GM23338 (cell line): ENCODE measurements around the gene HEXD. TPM values are rescaled to one million over a fixed set of nuclear protein-coding genes. Genes with fewer than 3 reads are reported as not detected.
"Not testable (repeated sequence)": the region's sequence is repeated elsewhere in the genome, so short reads cannot be mapped to it uniquely, and the experiment has no call there.

ENCODE experiments used
- ATAC-seq: fragments of 200-7000 bp; cut with Tn5 transposase; 3 replicates; pipeline ENCODE4 v1.9.1; 2020
- DNase-seq: peaks from one replicate; pipeline ENCODE4 v3.0.0-alpha.2; 2015; ENCODE audit warnings: low spot score
- H2AFZ ChIP-seq: fragments of 200-600 bp; sonication (generic); 2 replicates; pipeline ENCODE4 v1.8.0; 2016; ENCODE audit warnings: antibody characterized with exemption, mild to moderate bottlenecking, moderate library complexity
- H3F3A ChIP-seq: fragments of 200-600 bp; sonication (generic); replicated peaks from 2 replicates; pipeline ENCODE4 v1.8.0; 2017; ENCODE audit warnings: antibody characterized with exemption, mixed run types, low read depth
- H3K27ac ChIP-seq: fragments of 200-600 bp; sonication (generic); 2 replicates; pipeline ENCODE4 v1.6.1; 2016; ENCODE audit warnings: low read depth
- H3K27me3 ChIP-seq: fragments of 200-600 bp; sonication (generic); 2 replicates; pipeline ENCODE4 v1.8.0; 2016; ENCODE audit warnings: mild to moderate bottlenecking, mixed run types, moderate library complexity; ENCODE audit not compliant: insufficient read depth
- H3K36me3 ChIP-seq: fragments of 200-600 bp; sonication (generic); 2 replicates; pipeline ENCODE4 v1.8.0; 2016; ENCODE audit warnings: mild to moderate bottlenecking; ENCODE audit not compliant: insufficient read depth
- H3K4me1 ChIP-seq: fragments of 200-600 bp; sonication (generic); 2 replicates; pipeline ENCODE4 v1.8.0; 2016; ENCODE audit warnings: mild to moderate bottlenecking, moderate library complexity; ENCODE audit not compliant: insufficient read depth
- H3K4me2 ChIP-seq: fragments of 200-600 bp; sonication (generic); 2 replicates; pipeline ENCODE4 v1.7.1; 2017; ENCODE audit warnings: mixed run types
- H3K4me3 ChIP-seq: fragments of 200-600 bp; sonication (generic); 2 replicates; pipeline ENCODE4 v1.6.1; 2016; ENCODE audit warnings: mixed run types
- H3K79me2 ChIP-seq: fragments of 200-600 bp; sonication (generic); replicated peaks from 2 replicates; pipeline ENCODE4 v1.8.0; 2017; ENCODE audit warnings: mild to moderate bottlenecking; ENCODE audit not compliant: insufficient read depth
- H3K9me2 ChIP-seq: fragments of 200-600 bp; sonication (generic); 2 replicates; pipeline ENCODE4 v1.8.0; 2017; ENCODE audit not compliant: insufficient read depth
- H4K20me1 ChIP-seq: fragments of 200-600 bp; sonication (generic); replicated peaks from 2 replicates; pipeline ENCODE4 v1.8.0; 2017; ENCODE audit warnings: mild to moderate bottlenecking; ENCODE audit not compliant: insufficient read depth
- H3K27ac Mint-ChIP-seq: 2 replicates; pipeline ENCODE4 v1.8.0; 2020; ENCODE audit warnings: inconsistent platforms, mild to moderate bottlenecking, moderate library complexity, mixed read lengths
- H3K27me3 Mint-ChIP-seq: 3 replicates; pipeline ENCODE4 v1.8.0; 2022; ENCODE audit warnings: low read depth, mild to moderate bottlenecking, moderate library complexity, mixed read lengths, inconsistent platforms; ENCODE audit not compliant: insufficient read depth, poor library complexity
- H3K36me3 Mint-ChIP-seq: 3 replicates; pipeline ENCODE4 v1.8.0; 2021; ENCODE audit warnings: low read depth, mild to moderate bottlenecking, inconsistent platforms, moderate library complexity, mixed read lengths
- H3K4me1 Mint-ChIP-seq: 3 replicates; pipeline ENCODE4 v1.8.0; 2020; ENCODE audit warnings: mild to moderate bottlenecking, inconsistent platforms, mixed read lengths
- H3K4me3 Mint-ChIP-seq: 3 replicates; pipeline ENCODE4 v1.8.0; 2021; ENCODE audit warnings: moderate library complexity, mild to moderate bottlenecking, inconsistent platforms, mixed read lengths
- H3K9me3 Mint-ChIP-seq: 3 replicates; pipeline ENCODE4 v1.8.0; 2020; ENCODE audit warnings: moderate library complexity, mild to moderate bottlenecking, inconsistent platforms, mixed read lengths
- EZH2 ChIP-seq: fragments of 200-600 bp; sonication (generic); IDR thresholded peaks from one replicate; pipeline ENCODE4 v1.8.0; 2017; ENCODE audit warnings: antibody characterized with exemption, mild to moderate bottlenecking, low read depth; ENCODE audit not compliant: unreplicated experiment
- JUNB ChIP-seq: IDR thresholded peaks from one replicate; pipeline ENCODE4 v1.6.1; 2016; ENCODE audit warnings: antibody characterized with exemption; ENCODE audit not compliant: unreplicated experiment
- POLR2AphosphoS5 ChIP-seq: IDR thresholded peaks from 2 replicates; pipeline ENCODE4 v1.6.1; 2016; ENCODE audit warnings: antibody characterized with exemption, low read depth
- ZNF331 ChIP-seq: fragments of 250-450 bp; sonication (Bioruptor Pico); IDR thresholded peaks from 2 replicates; pipeline ENCODE4 v1.5.0; 2020; ENCODE audit warnings: low read depth, mild to moderate bottlenecking, moderate library complexity
- ZNF462 ChIP-seq: fragments of 250-450 bp; sonication (Bioruptor Pico); IDR thresholded peaks from 2 replicates; pipeline ENCODE4 v1.5.0; 2020; ENCODE audit warnings: mild to moderate bottlenecking, moderate library complexity
- polyA plus RNA-seq: library from polyadenylated mRNA; unstranded; fragments of >200 nt; fragmentation: Nextera tagmentation; extraction: Ambion mirVana; gene quantifications from 2 replicates; pipeline ENCODE4 v1.2.1, GENCODE V29; 2016
- total RNA-seq: library from RNA; depleted of rRNA; stranded (reverse); fragments of >200 nt; shearing (Covaris generic); gene quantifications from 2 replicates; pipeline ENCODE4 v1.2.3, GENCODE V29; 2014

HEXD gene
- total and polyA plus RNA-seq, 2 experiments from 2014 or later: 11.9 to 31.1 TPM

GRCh38 chr17:82411396-82412053 lies 6.6 kb upstream of the HEXD start:
- no peak overlapping the region for H3K27ac ChIP-seq
- Mint-ChIP-seq H3K4me1 (peaks cover 9% of the 10 kb centered on the region), H3K4me3 (no peak overlapping the region), H3K27ac (no peak overlapping the region), H3K9me3 (no peaks in the 10 kb centered on the region; the same call in 2 of the 3 replicates), H3K27me3 (peaks cover 7% of the 10 kb centered on the region), H3K36me3 (no peaks in the 10 kb centered on the region)
- H3K4me2 ChIP-seq: no peak overlapping the region
- peaks cover 4% of the 10 kb centered on the region for H4K20me1 ChIP-seq
- H3K36me3 ChIP-seq: no peaks in the 10 kb centered on the region
- ATAC-seq (no peak), DNase-seq (no peak)
- H3K27me3 ChIP-seq: no peaks in the 10 kb centered on the region
- H3F3A ChIP-seq: no peaks in the 10 kb centered on the region; the same call in 1 of the 2 replicates
- TF ChIP-seq EZH2 (no peak), ZNF331 (CRISPR knock-in tag) (no peak), ZNF462 (no peak), JUNB (no peak), POLR2AphosphoS5 (no peak)
- no peak overlapping the region for H3K4me3 ChIP-seq
- no peaks in the 10 kb centered on the region for H3K9me2 ChIP-seq
- H2AFZ ChIP-seq: no peak overlapping the region
- no peaks in the 10 kb centered on the region for H3K79me2 ChIP-seq
- peaks cover 4% of the 10 kb centered on the region for H3K4me1 ChIP-seq

- not testable (repeated sequence) for H3K27ac Mint-ChIP-seq, H3K4me1 ChIP-seq, ATAC-seq, H2AFZ ChIP-seq, DNase-seq, H3K4me1 Mint-ChIP-seq, H3K9me2 ChIP-seq, H3F3A ChIP-seq, H3K36me3 ChIP-seq, H3K36me3 Mint-ChIP-seq, H3K9me3 Mint-ChIP-seq, H4K20me1 ChIP-seq, H3K4me2 ChIP-seq, H3K27me3 Mint-ChIP-seq, H3K4me3 Mint-ChIP-seq, H3K4me3 ChIP-seq, H3K27me3 ChIP-seq, H3K79me2 ChIP-seq, H3K27ac ChIP-seq
These were observed 6.1 kb upstream of the HEXD start for GRCh38 chr17:82412081-82412480.
